AG04450 (cell line): ENCODE data around the gene ABCG1. TPM values are rescaled to one million over a fixed set of nuclear protein-coding genes. Genes with fewer than 3 reads are reported as not detected.

Experiments used
- CTCF ChIA-PET: fragments of 300-600, 350-600 bp; formaldehyde crosslinking; extraction: SDS; loops from one replicate; lab custom pipeline; 2022; ENCODE audit warnings: antibody characterized with exemption, inconsistent platforms; lab: Charles Lee
- POLR2A ChIA-PET: fragments of 350-600 bp; formaldehyde crosslinking; extraction: SDS; loops from one replicate; lab custom pipeline; 2021; ENCODE audit warnings: antibody characterized with exemption, inconsistent platforms; lab: Yijun Ruan, JAX
- DNase-seq: peaks from one replicate; pipeline ENCODE4 v3.0.0-alpha.2; 2011; ENCODE audit warnings: low read depth, low spot score
- H3K27ac ChIP-seq: one replicate; pipeline ENCODE4 v1.5.1; 2012; ENCODE audit warnings: low read depth, low read length, control low read depth
- H3K27me3 ChIP-seq: one replicate; pipeline ENCODE4 v1.6.0; 2012; ENCODE audit warnings: low read length; ENCODE audit not compliant: control insufficient read depth, insufficient read depth
- H3K4me3 ChIP-seq: 2 replicates; pipeline ENCODE4 v1.5.1; 2011; ENCODE audit warnings: mild to moderate bottlenecking, low read depth, low read length, control low read depth
- H3K9me3 ChIP-seq: 2 replicates; pipeline ENCODE4 v1.5.1; 2012; ENCODE audit warnings: low read length; ENCODE audit not compliant: control insufficient read depth, insufficient read depth
- CTCF ChIP-seq: IDR thresholded peaks from 2 replicates; pipeline ENCODE4 v1.5.1; 2011; ENCODE audit warnings: low read depth, low read length, control low read depth, inconsistent platforms
- polyA plus RNA-seq: library from polyadenylated mRNA; depleted of rRNA; stranded (reverse); fragments of >200 nt; gene quantifications from 2 replicates; pipeline ENCODE4 v1.2.3, GENCODE V29; 2011

Gene ABCG1
- polyA plus RNA-seq, 1 experiment = 0.71 TPM

- CTCF ChIA-PET = interaction anchor here (1.1 kb wide), 1 partner anchor 108 kb away, joined by 3 read pairs; no protein-coding TSS in a partner anchor
These were observed 33.9 kb downstream of the ABCG1 start for GRCh38 chr21:42252778-42253340.

GRCh38 chr21:42253466-42253865 lies 34.5 kb downstream of the ABCG1 start:
- TF ChIP-seq CTCF = no peak
- Histone ChIP-seq H3K27ac (no peak overlapping the region), H3K4me3 (no peak overlapping the region), H3K27me3 (peaks cover 15% of the 10 kb centered on the region), H3K9me3 (no peaks in the 10 kb centered on the region)
- DNase-seq = no peak
- POLR2A ChIA-PET = no interaction called here
- CTCF ChIA-PET = interaction anchor here (1.1 kb wide), 1 partner anchor 108 kb away, joined by 3 read pairs; no protein-coding TSS in a partner anchor

More at GRCh38 chr21:42252778-42253340, 33.9 kb downstream of the ABCG1 start:
- H3K4me3 ChIP-seq = no peak overlapping the region
- no peak overlapping the region for H3K27ac ChIP-seq
- no peaks in the 10 kb centered on the region for H3K9me3 ChIP-seq
- TF ChIP-seq CTCF = no peak
- POLR2A ChIA-PET = no interaction called here
- no peak for DNase-seq
- H3K27me3 ChIP-seq = peaks cover 17% of the 10 kb centered on the region

GRCh38 chr21:42254083-42254482 lies 35.1 kb downstream of the ABCG1 start:
- H3K4me3 ChIP-seq = no peak overlapping the region
- H3K27me3 ChIP-seq = peaks cover 15% of the 10 kb centered on the region
- no peaks in the 10 kb centered on the region for H3K9me3 ChIP-seq
- no peak for DNase-seq
- ChIA-PET CTCF (no interaction called here), POLR2A (no interaction called here)
- TF ChIP-seq CTCF = no peak
- no peak overlapping the region for H3K27ac ChIP-seq

GRCh38 chr21:42254651-42255601 lies 36.0 kb downstream of the ABCG1 start:
- POLR2A ChIA-PET = no interaction called here

More at GRCh38 chr21:42254651-42255601, 36.0 kb downstream of the ABCG1 start:
- DNase-seq = no peak
- TF ChIP-seq CTCF = no peak
- CTCF ChIA-PET = no interaction called here
- H3K9me3 ChIP-seq = no peaks in the 10 kb centered on the region
- H3K4me3 ChIP-seq = no peak overlapping the region
- H3K27me3 ChIP-seq = peaks cover 21% of the 10 kb centered on the region
- no peak overlapping the region for H3K27ac ChIP-seq
